Ovary (tissue), 3 donors: ENCODE data around the gene COLQ.

Source experiments
- EP300 ChIP-seq: sonication (generic); formaldehyde crosslinking; IDR thresholded peaks from one replicate; pipeline ENCODE4 v1.6.1; 2017; ENCODE audit warnings: antibody characterized with exemption
- POLR2A ChIP-seq: fragments of 450-650 bp; IDR thresholded peaks from one replicate; pipeline ENCODE4 v1.6.1; 2017; ENCODE audit warnings: antibody characterized with exemption, mild to moderate bottlenecking, moderate library complexity
- TF ChIP-seq, protein P1 (sequence below), 3 donors: fragments of 450-650 bp in 2 of 3; fragments of 200-600 bp in 1 of 3; IDR thresholded peaks; one replicate each; pipeline versions ENCODE4 v1.5.1 to v1.8.0; 2016 to 2022; ENCODE audit warnings: antibody characterized with exemption in 3 of 3, mild to moderate bottlenecking in 1 of 3
- donor health status: DM: no; HTN: no; CAD: no.

DNA sequence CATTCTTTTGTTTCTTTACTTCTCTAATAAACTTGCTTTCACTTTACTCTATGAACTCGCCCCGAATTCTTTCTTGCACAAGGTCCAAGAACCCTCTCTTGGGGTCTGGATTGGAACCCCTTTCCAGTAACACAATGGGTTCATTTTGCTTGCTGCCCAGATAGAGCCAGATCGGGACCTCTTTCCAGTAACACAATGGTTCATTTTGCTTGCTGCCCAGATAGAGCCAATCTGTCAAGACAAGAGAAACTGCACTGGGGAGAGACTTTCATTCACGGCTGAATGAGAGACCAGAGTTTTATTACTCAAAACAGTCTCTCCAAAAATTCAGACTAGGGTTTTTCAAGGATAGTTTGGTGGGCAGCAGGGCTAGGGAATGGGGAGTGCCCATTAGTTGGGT lies 119.6 kb downstream of the COLQ start:
- TF ChIP-seq EP300 (no peak), POLR2A (no peak)
- TF ChIP-seq, protein P1, sequence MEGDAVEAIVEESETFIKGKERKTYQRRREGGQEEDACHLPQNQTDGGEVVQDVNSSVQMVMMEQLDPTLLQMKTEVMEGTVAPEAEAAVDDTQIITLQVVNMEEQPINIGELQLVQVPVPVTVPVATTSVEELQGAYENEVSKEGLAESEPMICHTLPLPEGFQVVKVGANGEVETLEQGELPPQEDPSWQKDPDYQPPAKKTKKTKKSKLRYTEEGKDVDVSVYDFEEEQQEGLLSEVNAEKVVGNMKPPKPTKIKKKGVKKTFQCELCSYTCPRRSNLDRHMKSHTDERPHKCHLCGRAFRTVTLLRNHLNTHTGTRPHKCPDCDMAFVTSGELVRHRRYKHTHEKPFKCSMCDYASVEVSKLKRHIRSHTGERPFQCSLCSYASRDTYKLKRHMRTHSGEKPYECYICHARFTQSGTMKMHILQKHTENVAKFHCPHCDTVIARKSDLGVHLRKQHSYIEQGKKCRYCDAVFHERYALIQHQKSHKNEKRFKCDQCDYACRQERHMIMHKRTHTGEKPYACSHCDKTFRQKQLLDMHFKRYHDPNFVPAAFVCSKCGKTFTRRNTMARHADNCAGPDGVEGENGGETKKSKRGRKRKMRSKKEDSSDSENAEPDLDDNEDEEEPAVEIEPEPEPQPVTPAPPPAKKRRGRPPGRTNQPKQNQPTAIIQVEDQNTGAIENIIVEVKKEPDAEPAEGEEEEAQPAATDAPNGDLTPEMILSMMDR (IDR thresholded peaks at IDR 0.05) = no peak
